ENCODE data around the gene PARP9. TPM values are rescaled to one million over a fixed set of nuclear protein-coding genes. Genes with fewer than 3 reads are reported as not detected.
"Not testable (repeated sequence)": the region's sequence is repeated elsewhere in the genome, so short reads cannot be mapped to it uniquely, and the experiment has no call there.

Gene PARP9
- total RNA-seq, 1 donor from 2014 or later = 9.1 TPM

- peaks cover 5% of the 10 kb centered on the region for H3K27me3 Mint-ChIP-seq (ENCODE audit: low read depth)
- H3K9me3 Mint-ChIP-seq (ENCODE audit: low read depth) = peaks cover 3% of the 10 kb centered on the region
- TF ChIP-seq, protein P1, sequence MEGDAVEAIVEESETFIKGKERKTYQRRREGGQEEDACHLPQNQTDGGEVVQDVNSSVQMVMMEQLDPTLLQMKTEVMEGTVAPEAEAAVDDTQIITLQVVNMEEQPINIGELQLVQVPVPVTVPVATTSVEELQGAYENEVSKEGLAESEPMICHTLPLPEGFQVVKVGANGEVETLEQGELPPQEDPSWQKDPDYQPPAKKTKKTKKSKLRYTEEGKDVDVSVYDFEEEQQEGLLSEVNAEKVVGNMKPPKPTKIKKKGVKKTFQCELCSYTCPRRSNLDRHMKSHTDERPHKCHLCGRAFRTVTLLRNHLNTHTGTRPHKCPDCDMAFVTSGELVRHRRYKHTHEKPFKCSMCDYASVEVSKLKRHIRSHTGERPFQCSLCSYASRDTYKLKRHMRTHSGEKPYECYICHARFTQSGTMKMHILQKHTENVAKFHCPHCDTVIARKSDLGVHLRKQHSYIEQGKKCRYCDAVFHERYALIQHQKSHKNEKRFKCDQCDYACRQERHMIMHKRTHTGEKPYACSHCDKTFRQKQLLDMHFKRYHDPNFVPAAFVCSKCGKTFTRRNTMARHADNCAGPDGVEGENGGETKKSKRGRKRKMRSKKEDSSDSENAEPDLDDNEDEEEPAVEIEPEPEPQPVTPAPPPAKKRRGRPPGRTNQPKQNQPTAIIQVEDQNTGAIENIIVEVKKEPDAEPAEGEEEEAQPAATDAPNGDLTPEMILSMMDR (IDR thresholded peaks at IDR 0.05) = no peak
- no peak overlapping the region for H3K27ac Mint-ChIP-seq (ENCODE audit: unreplicated experiment)
- peaks cover 19% of the 10 kb centered on the region for H3K4me1 Mint-ChIP-seq (ENCODE audit: low read depth)
- DNase-seq (ENCODE audit: low spot score) = no peak
- peaks cover 7% of the 10 kb centered on the region for H3K36me3 Mint-ChIP-seq (ENCODE audit: low read depth)
- H3K4me3 Mint-ChIP-seq (ENCODE audit: unreplicated experiment) = no peak overlapping the region
Observed at GRCh38 chr3:122576174-122576940, 12.3 kb upstream of the PARP9 start.

DNA sequence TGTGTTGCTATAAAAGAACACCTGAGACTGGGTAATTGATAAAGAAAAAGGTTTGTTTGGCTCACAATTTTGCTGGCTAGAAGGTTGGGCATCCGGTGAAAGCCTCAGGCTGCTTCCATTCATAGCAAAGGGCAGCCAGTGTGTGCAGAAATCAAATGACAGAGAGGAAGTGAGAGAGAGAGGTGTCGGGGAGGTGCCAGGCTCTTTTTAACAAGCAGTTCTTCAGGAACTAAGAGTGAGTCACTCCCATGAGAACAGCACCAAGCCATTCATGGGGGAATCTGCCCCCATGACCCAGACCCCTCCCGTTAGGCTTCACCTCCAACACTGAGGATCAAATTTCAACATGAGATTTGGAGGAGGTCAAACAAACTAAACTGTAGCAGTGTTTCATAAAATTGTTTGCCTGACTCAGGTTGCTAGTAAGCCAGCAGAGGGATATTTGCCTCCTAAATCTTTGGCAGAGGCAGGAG, 8.9 kb upstream of the PARP9 start:
- Mint-ChIP-seq H3K4me1 (ENCODE audit: low read depth) (peaks cover 16% of the 10 kb centered on the region), H3K27ac (ENCODE audit: unreplicated experiment) (peak overlapping the region; percentile 55), H3K27me3 (ENCODE audit: low read depth) (peaks cover 3% of the 10 kb centered on the region), H3K9me3 (ENCODE audit: low read depth) (no peaks in the 10 kb centered on the region), H3K4me3 (ENCODE audit: unreplicated experiment) (no peak overlapping the region), H3K36me3 (ENCODE audit: low read depth) (peaks cover 17% of the 10 kb centered on the region)
- no peak for DNase-seq (ENCODE audit: low spot score)
- TF ChIP-seq, protein P1 (IDR thresholded peaks at IDR 0.05) = no peak

DNA sequence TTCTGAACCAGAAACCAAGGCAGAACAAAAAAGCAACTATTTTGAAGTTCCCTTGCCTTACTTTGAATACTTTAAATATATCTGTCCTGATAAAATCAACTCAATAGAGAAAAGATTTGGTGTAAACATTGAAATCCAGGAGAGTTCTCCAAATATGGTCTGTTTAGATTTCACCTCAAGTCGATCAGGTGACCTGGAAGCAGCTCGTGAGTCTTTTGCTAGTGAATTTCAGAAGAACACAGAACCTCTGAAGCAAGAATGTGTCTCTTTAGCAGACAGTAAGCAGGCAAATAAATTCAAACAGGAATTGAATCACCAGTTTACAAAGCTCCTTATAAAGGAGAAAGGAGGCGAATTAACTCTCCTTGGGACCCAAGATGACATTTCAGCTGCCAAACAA, 4.7 kb upstream of the PARP9 start:
- H3K27me3 Mint-ChIP-seq (ENCODE audit: low read depth) = no peaks in the 10 kb centered on the region
- no peak overlapping the region for H3K27ac Mint-ChIP-seq (ENCODE audit: unreplicated experiment)

DNA sequence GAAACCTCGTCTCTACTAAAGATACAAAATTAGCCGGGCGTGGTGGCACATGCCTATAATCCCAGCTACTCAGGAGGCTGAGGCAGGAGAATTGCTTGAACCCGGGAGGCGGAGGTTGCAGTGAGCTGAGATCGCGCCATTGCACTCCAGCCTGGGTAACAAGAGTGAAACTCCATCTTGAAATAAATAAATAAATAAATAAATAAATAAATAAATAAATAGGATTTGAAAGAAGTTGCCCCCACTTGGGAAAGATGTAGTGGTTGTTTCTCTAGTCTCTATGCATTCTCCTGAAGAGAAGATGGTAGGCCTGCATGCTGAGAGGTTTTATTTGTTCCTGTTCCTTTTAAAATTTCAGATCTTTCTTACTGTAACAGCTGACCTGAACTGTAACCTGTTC, 4.0 kb upstream of the PARP9 start:
- H3K9me3 Mint-ChIP-seq (ENCODE audit: low read depth) = not testable (repeated sequence)
- H3K4me1 Mint-ChIP-seq (ENCODE audit: low read depth) = peaks cover 20% of the 10 kb centered on the region

More for the DNA sequence above, 4.7 kb upstream of the PARP9 start:
- TF ChIP-seq, protein P1 (IDR thresholded peaks at IDR 0.05) = no peak
- peaks cover 24% of the 10 kb centered on the region for H3K36me3 Mint-ChIP-seq (ENCODE audit: low read depth)
- H3K4me3 Mint-ChIP-seq (ENCODE audit: unreplicated experiment) = no peak overlapping the region
- DNase-seq (ENCODE audit: low spot score) = no peak
- H3K9me3 Mint-ChIP-seq (ENCODE audit: low read depth) = no peaks in the 10 kb centered on the region
- H3K4me1 Mint-ChIP-seq (ENCODE audit: low read depth) = peaks cover 15% of the 10 kb centered on the region

DNA sequence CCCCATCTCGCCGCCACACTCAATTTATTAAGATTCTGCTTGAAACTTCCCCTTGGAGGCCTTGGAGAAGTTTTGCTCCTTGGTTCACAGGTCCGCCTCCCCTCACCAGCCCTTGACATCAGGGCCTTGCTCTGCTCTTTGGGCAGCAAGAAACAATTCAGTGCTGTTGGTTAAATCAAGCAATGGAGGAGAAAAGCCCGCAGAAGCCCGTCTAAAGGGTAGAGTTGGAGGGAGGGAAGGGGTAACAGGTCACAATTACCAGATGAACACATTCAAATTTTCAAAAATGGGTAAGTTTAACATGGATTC, 429 bp downstream of the PARP9 start:
- peaks cover 25% of the 10 kb centered on the region for H3K4me1 Mint-ChIP-seq (ENCODE audit: low read depth)
- TF ChIP-seq, protein P1 (IDR thresholded peaks at IDR 0.05) = no peak
- H3K27me3 Mint-ChIP-seq (ENCODE audit: low read depth) = no peaks in the 10 kb centered on the region
- no peak for DNase-seq (ENCODE audit: low spot score)
- H3K9me3 Mint-ChIP-seq (ENCODE audit: low read depth) = no peaks in the 10 kb centered on the region
- peaks cover 14% of the 10 kb centered on the region for H3K36me3 Mint-ChIP-seq (ENCODE audit: low read depth)
- H3K4me3 Mint-ChIP-seq (ENCODE audit: unreplicated experiment) = peak overlapping the region; percentile 88
- peak overlapping the region; percentile 77 for H3K27ac Mint-ChIP-seq (ENCODE audit: unreplicated experiment)

More for the DNA sequence above, 4.0 kb upstream of the PARP9 start:
- not testable (repeated sequence) for H3K27me3 Mint-ChIP-seq (ENCODE audit: low read depth); H3K4me3 Mint-ChIP-seq (ENCODE audit: unreplicated experiment); DNase-seq (ENCODE audit: low spot score); H3K27ac Mint-ChIP-seq (ENCODE audit: unreplicated experiment)
- H3K36me3 Mint-ChIP-seq (ENCODE audit: low read depth) = peaks cover 24% of the 10 kb centered on the region

Measured in chondrocyte (in vitro differentiated cells).